ENCODE measurements around the gene CFAP90.

The CFAP90 gene, protein sequence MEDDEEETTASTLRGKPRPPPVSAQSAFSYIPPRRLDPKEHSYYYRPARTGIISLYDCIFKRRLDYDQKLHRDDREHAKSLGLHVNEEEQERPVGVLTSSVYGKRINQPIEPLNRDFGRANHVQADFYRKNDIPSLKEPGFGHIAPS

GRCh38 chr5:7850395-7851239, at the start of gene CFAP90:
Gene CFAP90, minus strand, starts transcription at chr5:7851133. Its CDS starts 112 bp downstream, at chr5:7851021.
- no peak within 1 kb of the TSS for H3K27ac Mint-ChIP-seq
- peaks cover 8% of the 10 kb centered on the region for H3K9me3 Mint-ChIP-seq

DNA sequence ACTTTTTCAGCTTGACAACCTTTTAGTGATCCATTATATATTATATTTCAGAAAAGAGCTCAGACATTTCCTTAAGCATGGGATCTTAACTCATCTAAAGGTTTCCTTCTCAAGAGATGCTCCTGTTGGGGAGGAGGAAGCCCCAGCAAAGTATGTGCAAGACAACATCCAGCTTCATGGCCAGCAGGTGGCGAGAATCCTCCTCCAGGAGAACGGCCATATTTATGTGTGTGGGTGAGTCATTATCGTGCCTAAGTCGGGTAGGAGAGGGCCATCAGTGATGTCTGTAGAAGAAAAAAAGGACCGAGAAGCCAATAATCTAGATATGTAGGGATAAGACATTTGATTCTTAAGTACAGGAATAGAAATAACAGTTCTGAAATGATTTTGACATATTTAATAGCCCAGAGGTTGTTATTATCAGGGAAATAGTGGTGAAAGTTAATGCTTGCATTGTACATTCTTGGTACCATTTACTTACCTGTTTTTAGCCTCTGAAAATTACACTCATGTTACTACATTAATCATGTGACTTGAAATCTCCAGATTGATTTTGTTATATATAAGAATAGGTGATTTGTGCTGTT, 46.2 kb upstream of the CFAP90 start:
- H3K4me3 Mint-ChIP-seq = no peak overlapping the region
- no peak overlapping the region for H3K27ac Mint-ChIP-seq
- peaks cover 13% of the 10 kb centered on the region for H3K4me1 Mint-ChIP-seq (ENCODE audit: low read depth)
- peaks cover 69% of the 10 kb centered on the region for H3K36me3 Mint-ChIP-seq (ENCODE audit: low read depth)
- H3K27me3 Mint-ChIP-seq (ENCODE audit: low read depth) = no peaks in the 10 kb centered on the region
- no peaks in the 10 kb centered on the region for H3K9me3 Mint-ChIP-seq

More at GRCh38 chr5:7850395-7851239, at the start of gene CFAP90:
- Mint-ChIP-seq H3K27me3 (ENCODE audit: low read depth) (peaks cover 47% of the 10 kb centered on the region), H3K36me3 (ENCODE audit: low read depth) (no peaks in the 10 kb centered on the region), H3K4me1 (ENCODE audit: low read depth) (peaks cover 14% of the 10 kb centered on the region), H3K4me3 (peak within 1 kb of the TSS; percentile 79)

DNA sequence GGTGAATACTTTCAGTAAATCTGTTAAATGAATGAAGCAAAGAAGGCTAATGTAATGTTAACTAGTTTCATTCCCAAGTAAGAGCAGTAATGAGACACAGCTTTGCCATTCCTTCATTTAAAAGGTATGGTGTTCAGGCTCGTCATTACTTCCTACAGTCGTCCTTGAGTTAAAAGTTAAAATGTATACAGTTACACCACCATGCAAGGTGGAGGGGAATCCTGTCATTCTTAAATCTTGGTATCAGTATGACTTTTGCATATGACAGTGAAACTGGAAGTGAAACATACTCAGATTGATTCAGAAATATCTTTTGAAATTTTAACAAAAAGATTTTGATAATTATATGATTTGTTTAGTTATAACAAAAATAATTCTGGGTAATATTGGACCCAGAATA, 43.9 kb upstream of the CFAP90 start:
- H3K9me3 Mint-ChIP-seq = no peaks in the 10 kb centered on the region
- peak overlapping the region; percentile 41 for H3K27ac Mint-ChIP-seq
- no peaks in the 10 kb centered on the region for H3K27me3 Mint-ChIP-seq (ENCODE audit: low read depth)
- peaks cover 12% of the 10 kb centered on the region for H3K4me1 Mint-ChIP-seq (ENCODE audit: low read depth)
- H3K4me3 Mint-ChIP-seq = no peak overlapping the region
- peaks cover 62% of the 10 kb centered on the region for H3K36me3 Mint-ChIP-seq (ENCODE audit: low read depth)

GRCh38 chr5:7894439-7894838, 43.5 kb upstream of the CFAP90 start:
- Mint-ChIP-seq H3K27ac (peak overlapping the region; percentile 41), H3K4me3 (no peak overlapping the region), H3K36me3 (ENCODE audit: low read depth) (peaks cover 60% of the 10 kb centered on the region), H3K9me3 (no peaks in the 10 kb centered on the region), H3K4me1 (ENCODE audit: low read depth) (peaks cover 12% of the 10 kb centered on the region), H3K27me3 (ENCODE audit: low read depth) (no peaks in the 10 kb centered on the region)

- Mint-ChIP-seq H3K4me3 (no peak overlapping the region), H3K4me1 (ENCODE audit: low read depth) (peaks cover 7% of the 10 kb centered on the region), H3K9me3 (no peaks in the 10 kb centered on the region), H3K27ac (no peak overlapping the region), H3K27me3 (ENCODE audit: low read depth) (no peaks in the 10 kb centered on the region), H3K36me3 (ENCODE audit: low read depth) (peaks cover 48% of the 10 kb centered on the region)
Observed at GRCh38 chr5:7888901-7889300, 38.0 kb upstream of the CFAP90 start.

DNA sequence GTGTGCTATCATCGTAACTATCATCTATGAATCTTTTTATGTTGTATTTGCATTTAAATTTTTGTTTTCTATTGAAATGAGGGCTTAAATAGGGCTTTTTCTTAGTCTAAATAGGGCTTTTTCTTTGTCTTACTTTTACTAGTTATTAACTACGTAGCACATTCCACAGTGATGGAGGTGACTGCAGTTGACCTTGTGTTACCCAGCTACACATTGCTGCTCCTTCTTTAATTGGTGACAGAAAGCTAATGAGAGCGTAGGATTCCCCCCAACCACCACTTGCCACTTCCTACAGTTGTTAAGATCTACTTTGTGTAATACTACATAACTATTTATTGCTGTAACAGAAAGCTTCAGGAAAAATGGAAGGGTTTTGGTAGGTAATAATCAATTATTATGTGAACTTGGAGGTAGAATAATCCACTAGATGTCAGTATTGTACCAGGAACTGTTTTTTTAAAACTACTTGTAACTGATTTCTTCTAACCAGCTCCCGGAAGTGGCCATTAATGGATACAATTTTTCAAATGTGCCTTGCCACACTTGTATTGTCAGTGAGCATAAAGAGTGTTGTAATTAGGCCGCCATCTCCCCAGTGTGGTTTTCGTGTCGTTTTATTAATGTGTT, 36.0 kb upstream of the CFAP90 start:
- Mint-ChIP-seq H3K36me3 (ENCODE audit: low read depth) (peaks cover 44% of the 10 kb centered on the region), H3K27me3 (ENCODE audit: low read depth) (no peaks in the 10 kb centered on the region), H3K4me3 (no peak overlapping the region), H3K4me1 (ENCODE audit: low read depth) (peaks cover 3% of the 10 kb centered on the region), H3K27ac (no peak overlapping the region), H3K9me3 (no peaks in the 10 kb centered on the region)

DNA sequence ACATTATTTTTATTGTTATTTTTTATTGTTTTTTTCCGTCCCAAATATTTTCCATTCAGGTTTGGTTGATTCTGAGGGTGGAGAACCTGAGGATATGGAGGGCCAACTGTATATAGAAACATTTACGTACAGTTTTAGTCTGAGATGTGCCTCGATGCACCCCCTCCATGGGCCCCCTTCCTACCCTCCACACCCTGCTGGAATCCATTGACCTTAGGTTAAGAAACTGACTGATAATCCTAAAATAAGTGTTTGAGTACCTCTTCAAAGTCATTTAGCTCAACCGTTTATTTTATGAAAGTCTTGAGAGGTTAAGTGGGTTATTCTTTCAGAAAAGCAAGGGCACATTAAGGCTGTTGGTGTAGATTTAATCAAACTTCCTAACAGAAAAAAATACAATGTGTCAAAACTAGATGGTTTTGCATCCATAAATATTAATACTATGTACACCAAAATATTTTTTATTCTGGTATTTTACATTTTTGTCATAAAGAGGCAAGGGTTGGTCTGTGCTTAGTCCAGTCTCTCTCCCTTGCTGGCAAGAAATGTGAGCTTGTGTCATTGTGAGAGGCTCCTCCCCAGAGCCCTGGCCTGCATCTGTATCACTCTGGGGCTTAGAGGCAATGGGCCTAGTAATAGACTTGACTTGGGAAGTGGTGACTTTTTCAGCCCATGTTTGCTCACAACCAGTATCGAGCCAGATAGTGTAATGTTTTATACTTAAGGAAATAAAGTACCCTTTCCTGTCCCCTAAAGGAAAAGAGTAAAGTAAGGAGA, 33.7 kb upstream of the CFAP90 start:
- H3K9me3 Mint-ChIP-seq = no peaks in the 10 kb centered on the region
- H3K36me3 Mint-ChIP-seq (ENCODE audit: low read depth) = peaks cover 55% of the 10 kb centered on the region
- H3K27ac Mint-ChIP-seq = no peak overlapping the region
- H3K4me1 Mint-ChIP-seq (ENCODE audit: low read depth) = peaks cover 3% of the 10 kb centered on the region
- H3K4me3 Mint-ChIP-seq = no peak overlapping the region
- H3K27me3 Mint-ChIP-seq (ENCODE audit: low read depth) = no peaks in the 10 kb centered on the region

GRCh38 chr5:7882926-7883325, 32.0 kb upstream of the CFAP90 start:
- Mint-ChIP-seq H3K36me3 (ENCODE audit: low read depth) (peaks cover 55% of the 10 kb centered on the region), H3K27me3 (ENCODE audit: low read depth) (no peaks in the 10 kb centered on the region), H3K9me3 (no peaks in the 10 kb centered on the region), H3K4me3 (no peak overlapping the region), H3K27ac (no peak overlapping the region), H3K4me1 (ENCODE audit: low read depth) (peaks cover 15% of the 10 kb centered on the region)

GRCh38 chr5:7881816-7882215, 30.9 kb upstream of the CFAP90 start:
- Mint-ChIP-seq H3K27ac (no peak overlapping the region), H3K4me1 (ENCODE audit: low read depth) (peaks cover 16% of the 10 kb centered on the region), H3K9me3 (no peaks in the 10 kb centered on the region), H3K27me3 (ENCODE audit: low read depth) (no peaks in the 10 kb centered on the region), H3K4me3 (no peak overlapping the region), H3K36me3 (ENCODE audit: low read depth) (peaks cover 54% of the 10 kb centered on the region)

DNA sequence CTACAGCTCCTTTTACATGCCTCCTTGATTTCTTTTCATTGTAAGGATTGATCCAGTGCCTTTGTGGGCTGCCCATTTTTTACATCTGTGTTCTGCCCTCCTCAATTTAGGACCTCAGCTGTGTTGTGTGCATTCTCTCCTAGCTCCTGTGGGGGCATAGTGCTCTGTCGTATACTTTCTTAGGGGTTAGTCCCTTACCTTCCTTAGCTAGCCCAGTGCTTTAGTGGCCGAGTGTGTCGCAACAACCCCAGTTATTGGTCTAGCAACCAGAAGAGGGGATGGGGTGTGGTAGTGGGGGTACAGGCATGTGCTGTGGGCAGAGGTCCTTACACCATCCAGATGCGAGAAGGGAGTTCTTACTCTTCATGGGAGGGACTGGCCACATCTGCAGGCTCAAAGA, 30.2 kb upstream of the CFAP90 start:
- no peak overlapping the region for H3K27ac Mint-ChIP-seq
- peaks cover 56% of the 10 kb centered on the region for H3K36me3 Mint-ChIP-seq (ENCODE audit: low read depth)
- no peak overlapping the region for H3K4me3 Mint-ChIP-seq
- no peaks in the 10 kb centered on the region for H3K9me3 Mint-ChIP-seq
- no peaks in the 10 kb centered on the region for H3K27me3 Mint-ChIP-seq (ENCODE audit: low read depth)
- peaks cover 23% of the 10 kb centered on the region for H3K4me1 Mint-ChIP-seq (ENCODE audit: low read depth)

GRCh38 chr5:7878381-7878873, 27.5 kb upstream of the CFAP90 start:
- no peak overlapping the region for H3K4me3 Mint-ChIP-seq
- no peaks in the 10 kb centered on the region for H3K9me3 Mint-ChIP-seq
- H3K27me3 Mint-ChIP-seq (ENCODE audit: low read depth) = no peaks in the 10 kb centered on the region
- H3K4me1 Mint-ChIP-seq (ENCODE audit: low read depth) = peaks cover 32% of the 10 kb centered on the region
- H3K27ac Mint-ChIP-seq = peak overlapping the region; percentile 68
- H3K36me3 Mint-ChIP-seq (ENCODE audit: low read depth) = peaks cover 59% of the 10 kb centered on the region

GRCh38 chr5:7877851-7878250, 26.9 kb upstream of the CFAP90 start:
- Mint-ChIP-seq H3K27me3 (ENCODE audit: low read depth) (no peaks in the 10 kb centered on the region), H3K27ac (no peak overlapping the region), H3K4me3 (no peak overlapping the region), H3K9me3 (no peaks in the 10 kb centered on the region), H3K4me1 (ENCODE audit: low read depth) (peaks cover 36% of the 10 kb centered on the region), H3K36me3 (ENCODE audit: low read depth) (peaks cover 57% of the 10 kb centered on the region)

DNA sequence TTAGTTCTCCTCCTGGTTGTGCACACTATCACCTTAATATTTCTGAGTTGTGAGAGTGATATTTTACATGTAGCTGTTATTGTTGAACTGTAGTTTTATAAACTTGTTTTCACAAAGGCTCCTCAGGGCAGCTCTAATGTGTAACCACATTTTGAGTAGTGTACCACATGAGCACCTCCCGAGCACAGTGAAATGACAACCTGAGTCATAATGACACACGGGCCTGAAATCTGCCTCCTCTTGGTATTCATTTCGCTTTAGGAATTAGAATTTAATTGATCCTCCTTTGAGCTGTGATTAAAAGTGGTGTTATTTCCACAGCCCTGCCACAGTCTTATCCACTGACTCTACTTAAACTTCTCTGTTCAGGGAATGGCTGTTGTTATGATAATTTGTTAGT, 25.9 kb upstream of the CFAP90 start:
- Mint-ChIP-seq H3K9me3 (no peaks in the 10 kb centered on the region), H3K4me1 (ENCODE audit: low read depth) (peaks cover 44% of the 10 kb centered on the region), H3K27ac (no peak overlapping the region), H3K27me3 (ENCODE audit: low read depth) (no peaks in the 10 kb centered on the region), H3K4me3 (no peak overlapping the region), H3K36me3 (ENCODE audit: low read depth) (peaks cover 57% of the 10 kb centered on the region)

- Mint-ChIP-seq H3K27me3 (ENCODE audit: low read depth) (no peaks in the 10 kb centered on the region), H3K4me3 (no peak overlapping the region), H3K27ac (no peak overlapping the region), H3K4me1 (ENCODE audit: low read depth) (peaks cover 60% of the 10 kb centered on the region), H3K36me3 (ENCODE audit: low read depth) (peaks cover 47% of the 10 kb centered on the region), H3K9me3 (no peaks in the 10 kb centered on the region)
Observed at GRCh38 chr5:7875151-7875550, 24.2 kb upstream of the CFAP90 start.
